OCI-LY7 (cell line): ENCODE data around the gene LAMTOR2. TPM values are rescaled to one million over a fixed set of nuclear protein-coding genes. Genes with fewer than 3 reads are reported as not detected.

ENCODE experiments used
- BruUV-seq: library from RNA; stranded (reverse); fragments of 400-500 nt; replicated peaks from 2 replicates; lab custom pipeline; 2021; lab: Mats Ljungman, UMichigan
- CTCF ChIA-PET: fragments of 300-600 bp; sonication (Branson Sonifier 250); formaldehyde crosslinking; loops from one replicate; lab custom pipeline; 2022; ENCODE audit warnings: antibody characterized with exemption; ENCODE audit not compliant: unreplicated experiment; lab: Charles Lee
- POLR2A ChIA-PET: fragments of 300-600 bp; sonication (Branson Sonifier 250); formaldehyde crosslinking; loops from one replicate; lab custom pipeline; 2022; ENCODE audit warnings: antibody characterized with exemption; lab: Charles Lee
- DNase-seq: peaks from one replicate; pipeline ENCODE4 v3.0.0-alpha.2; 2015; ENCODE audit warnings: low spot score
- H2AFZ ChIP-seq: fragments of 200-600 bp; sonication (generic), shearing (Covaris generic); 2 replicates; pipeline ENCODE4 v1.6.1; 2014; ENCODE audit warnings: mild to moderate bottlenecking, antibody characterized with exemption, low read length, moderate library complexity
- H3K27ac ChIP-seq: fragments of 200-600 bp; sonication (generic); 2 replicates; pipeline ENCODE4 v1.5.1; 2014; ENCODE audit warnings: mixed run types, low read depth, mild to moderate bottlenecking, moderate library complexity, low read length, inconsistent platforms; ENCODE audit not compliant: poor library complexity, severe bottlenecking
- H3K36me3 ChIP-seq: fragments of 200-600 bp; sonication (generic); 2 replicates; pipeline ENCODE4 v1.6.1; 2014; ENCODE audit warnings: mild to moderate bottlenecking, antibody characterized with exemption, low read length, moderate library complexity, mixed read lengths; ENCODE audit not compliant: insufficient read depth
- H3K4me1 ChIP-seq: fragments of 200-600 bp; sonication (generic); 2 replicates; pipeline ENCODE4 v1.5.1; 2014; ENCODE audit warnings: mild to moderate bottlenecking, low read length; ENCODE audit not compliant: insufficient read depth, poor library complexity, severe bottlenecking
- H3K4me2 ChIP-seq: fragments of 200-600 bp; sonication (generic); 2 replicates; pipeline ENCODE4 v1.6.1; 2014; ENCODE audit warnings: mild to moderate bottlenecking, low read length
- H3K4me3 ChIP-seq: fragments of 200-600 bp; sonication (generic); 2 replicates; pipeline ENCODE4 v1.5.1; 2014; ENCODE audit warnings: mild to moderate bottlenecking, low read depth, low read length; ENCODE audit not compliant: poor library complexity, severe bottlenecking
- H3K79me2 ChIP-seq: fragments of 200-600 bp; sonication (generic); 2 replicates; pipeline ENCODE4 v1.6.1; 2016; ENCODE audit warnings: low read depth, mild to moderate bottlenecking, low read length, moderate library complexity, mixed read lengths; ENCODE audit not compliant: insufficient read depth
- H3K9me2 ChIP-seq: fragments of 200-600 bp; sonication (generic); 2 replicates; pipeline ENCODE4 v1.6.1; 2016; ENCODE audit warnings: mild to moderate bottlenecking, low read length, mixed read lengths; ENCODE audit not compliant: insufficient read depth
- H3K9me3 ChIP-seq: fragments of 200-600 bp; sonication (generic); 2 replicates; pipeline ENCODE4 v1.6.1; 2014; ENCODE audit warnings: mild to moderate bottlenecking, mixed run types, low read length, mixed read lengths
- H4K20me1 ChIP-seq: fragments of 200-600 bp; sonication (generic); 2 replicates; pipeline ENCODE4 v1.6.1; 2014; ENCODE audit warnings: mild to moderate bottlenecking, antibody characterized with exemption, low read length, moderate library complexity, mixed read lengths; ENCODE audit not compliant: insufficient read depth
- EZH2phosphoT487 ChIP-seq: fragments of 200-600 bp; sonication (generic); IDR thresholded peaks from 2 replicates; pipeline ENCODE4 v1.6.1; 2018; ENCODE audit warnings: low read depth, borderline replicate concordance, mild to moderate bottlenecking, mixed run types, antibody characterized with exemption, low read length, moderate library complexity, mixed read lengths
- intact Hi-C: fragments of 100-400 bp; cut with micrococcal nuclease; formaldehyde crosslinking; loops from one replicate; pipeline ENCODE4 v1.10.0; 2022; ENCODE audit not compliant: unreplicated experiment
- total RNA-seq, 2 experiments: library from RNA; depleted of rRNA in 1 of 2; stranded (reverse); fragments of >200 nt in 1 of 2; shearing (Covaris generic) in 1 of 2; gene quantifications; 2 replicates each; pipeline ENCODE4 v1.2.3, GENCODE V29; 2014 to 2022
- TF ChIP-seq, protein P1 (sequence below): fragments of 200-600 bp; sonication (generic); conservative IDR thresholded peaks from 2 replicates; pipeline ENCODE4 v1.5.1; 2014; ENCODE audit warnings: mild to moderate bottlenecking, antibody characterized with exemption, low read length, moderate library complexity, mixed read lengths

The LAMTOR2 gene
- total RNA-seq, 2 experiments from 2014 or later = 55.2 to 71.3 TPM

DNA sequence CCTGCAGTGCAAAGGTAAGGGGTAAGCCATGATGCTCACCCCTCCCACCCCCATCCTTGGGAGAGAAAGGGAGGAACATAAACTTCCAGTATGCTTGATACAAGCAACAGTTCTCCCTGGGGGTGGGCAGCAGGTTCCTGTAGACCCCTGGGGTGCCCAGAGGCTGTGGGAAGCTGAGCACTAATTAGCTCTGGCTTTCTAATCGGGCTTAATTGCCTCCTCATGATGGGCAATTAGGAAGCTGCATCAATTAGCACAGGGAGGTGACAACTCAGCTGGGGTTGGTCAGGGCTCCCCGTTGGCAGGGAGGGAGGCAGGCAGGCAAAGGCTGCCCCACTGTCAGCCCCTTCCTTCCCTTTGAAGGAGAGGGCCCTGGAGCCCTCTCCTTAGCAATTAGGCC lies 44.2 kb downstream of the LAMTOR2 start:
- H3K4me3 ChIP-seq = no peak overlapping the region
- ChIA-PET POLR2A (interaction anchor here (0.6 to 1.4 kb wide), 6 partner anchors 22 to 236 kb away, joined by 3 to 4 read pairs (median 4); no protein-coding TSS in a partner anchor), CTCF (interaction anchor here (2.5 kb wide), 1 partner anchor 29 kb away, joined by 8 read pairs; no protein-coding TSS in a partner anchor)
- no peaks in the 10 kb centered on the region for H3K9me3 ChIP-seq
- intact Hi-C loops = no loop called here
- TF ChIP-seq EZH2phosphoT487 = no peak
- TF ChIP-seq, protein P1, sequence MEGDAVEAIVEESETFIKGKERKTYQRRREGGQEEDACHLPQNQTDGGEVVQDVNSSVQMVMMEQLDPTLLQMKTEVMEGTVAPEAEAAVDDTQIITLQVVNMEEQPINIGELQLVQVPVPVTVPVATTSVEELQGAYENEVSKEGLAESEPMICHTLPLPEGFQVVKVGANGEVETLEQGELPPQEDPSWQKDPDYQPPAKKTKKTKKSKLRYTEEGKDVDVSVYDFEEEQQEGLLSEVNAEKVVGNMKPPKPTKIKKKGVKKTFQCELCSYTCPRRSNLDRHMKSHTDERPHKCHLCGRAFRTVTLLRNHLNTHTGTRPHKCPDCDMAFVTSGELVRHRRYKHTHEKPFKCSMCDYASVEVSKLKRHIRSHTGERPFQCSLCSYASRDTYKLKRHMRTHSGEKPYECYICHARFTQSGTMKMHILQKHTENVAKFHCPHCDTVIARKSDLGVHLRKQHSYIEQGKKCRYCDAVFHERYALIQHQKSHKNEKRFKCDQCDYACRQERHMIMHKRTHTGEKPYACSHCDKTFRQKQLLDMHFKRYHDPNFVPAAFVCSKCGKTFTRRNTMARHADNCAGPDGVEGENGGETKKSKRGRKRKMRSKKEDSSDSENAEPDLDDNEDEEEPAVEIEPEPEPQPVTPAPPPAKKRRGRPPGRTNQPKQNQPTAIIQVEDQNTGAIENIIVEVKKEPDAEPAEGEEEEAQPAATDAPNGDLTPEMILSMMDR = no peak
- no peaks in the 10 kb centered on the region for H4K20me1 ChIP-seq
- no peak overlapping the region for H2AFZ ChIP-seq
- H3K4me1 ChIP-seq = peaks cover 18% of the 10 kb centered on the region
- no peaks in the 10 kb centered on the region for H3K36me3 ChIP-seq
- no peak overlapping the region for H3K4me2 ChIP-seq
- DNase-seq = no peak
- no TSS peak for BruUV-seq
- H3K9me2 ChIP-seq = no peaks in the 10 kb centered on the region
- H3K79me2 ChIP-seq = no peaks in the 10 kb centered on the region
- no peak overlapping the region for H3K27ac ChIP-seq

DNA sequence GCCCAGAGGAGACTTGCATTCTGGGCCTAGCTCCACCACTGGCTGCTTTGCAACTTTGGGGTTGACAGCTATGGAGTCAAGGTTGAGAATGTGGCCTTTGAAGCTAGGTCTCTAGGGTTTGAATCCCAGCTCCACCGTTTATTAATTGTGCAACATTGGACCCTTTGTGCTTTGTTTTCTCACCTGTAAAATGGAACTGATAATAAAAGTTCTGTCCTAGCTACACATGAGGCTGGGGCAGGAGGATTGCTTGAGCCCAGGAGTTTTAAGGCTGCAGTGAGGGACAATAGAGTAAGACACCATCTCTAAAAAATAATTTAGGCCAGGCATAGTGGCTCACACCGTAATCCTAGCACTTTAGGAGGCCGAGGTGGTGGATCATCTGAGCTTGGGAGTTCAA lies 44.7 kb downstream of the LAMTOR2 start:
- POLR2A ChIA-PET = interaction anchor here (0.6 to 1.4 kb wide), 5 partner anchors 22 to 236 kb away, joined by 3 to 4 read pairs (median 3); no protein-coding TSS in a partner anchor
- Histone ChIP-seq H3K9me2 (no peaks in the 10 kb centered on the region), H3K36me3 (no peaks in the 10 kb centered on the region), H2AFZ (no peak overlapping the region), H3K4me2 (no peak overlapping the region), H3K9me3 (no peaks in the 10 kb centered on the region), H3K4me3 (no peak overlapping the region), H4K20me1 (no peaks in the 10 kb centered on the region), H3K4me1 (peaks cover 18% of the 10 kb centered on the region), H3K27ac (no peak overlapping the region), H3K79me2 (no peaks in the 10 kb centered on the region)
- intact Hi-C loops = no loop called here
- TF ChIP-seq, protein P1 = no peak
- no peak for TF ChIP-seq EZH2phosphoT487
- DNase-seq = no peak
- BruUV-seq = no TSS peak
- CTCF ChIA-PET = interaction anchor here (2.5 kb wide), 1 partner anchor 29 kb away, joined by 8 read pairs; no protein-coding TSS in a partner anchor

DNA sequence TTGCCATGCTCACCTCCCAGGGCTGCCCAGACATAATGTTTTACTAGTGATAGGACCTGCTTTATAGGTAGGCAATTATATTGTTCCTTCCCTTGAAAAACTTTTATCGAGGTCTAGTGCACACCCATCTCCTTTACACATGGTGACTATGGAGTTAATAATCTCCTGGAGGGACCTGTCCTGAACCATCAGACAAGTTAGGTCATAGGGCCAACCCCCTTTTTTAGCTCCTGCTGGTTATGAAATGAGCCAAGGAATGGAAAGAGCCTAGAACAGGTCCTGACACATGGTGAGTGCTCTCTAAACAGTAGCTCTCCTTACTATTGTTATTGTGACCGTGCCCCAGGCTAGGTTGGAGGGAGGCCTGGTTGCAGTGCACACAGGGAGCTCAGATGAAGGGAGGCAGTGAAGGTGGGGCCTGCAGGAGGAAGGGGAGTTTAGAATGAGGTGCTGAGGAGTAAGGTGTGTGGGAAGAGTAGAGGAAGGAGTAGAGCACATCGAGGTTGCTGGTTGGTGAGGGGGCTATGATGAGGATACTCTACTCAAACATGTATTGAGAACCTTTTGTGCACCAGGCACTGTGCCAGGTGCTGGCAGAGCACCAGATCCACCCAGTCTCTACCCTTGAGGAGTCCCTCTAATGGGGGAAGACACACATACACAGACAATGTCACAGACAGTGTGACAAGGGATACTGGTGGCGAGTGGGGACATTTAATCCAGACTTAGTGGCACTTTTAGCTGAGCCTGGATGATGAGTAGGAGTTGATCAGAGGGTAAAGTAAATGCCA lies 45.8 kb downstream of the LAMTOR2 start:
- ChIA-PET POLR2A (no interaction called here), CTCF (interaction anchor here (0.6 to 2.5 kb wide), 2 partner anchors 28 to 77 kb away, joined by 3 to 8 read pairs; no protein-coding TSS in a partner anchor)
- peaks cover 18% of the 10 kb centered on the region for H3K4me1 ChIP-seq
- no peaks in the 10 kb centered on the region for H3K9me2 ChIP-seq
- H3K79me2 ChIP-seq = no peaks in the 10 kb centered on the region
- H3K27ac ChIP-seq = no peak overlapping the region
- no TSS peak for BruUV-seq
- TF ChIP-seq EZH2phosphoT487 = no peak
- TF ChIP-seq, protein P1 = no peak
- no peak for DNase-seq
- intact Hi-C loops = no loop called here
- H2AFZ ChIP-seq = no peak overlapping the region
- H3K4me2 ChIP-seq = no peak overlapping the region
- no peak overlapping the region for H3K4me3 ChIP-seq
- no peaks in the 10 kb centered on the region for H3K9me3 ChIP-seq
- H3K36me3 ChIP-seq = no peaks in the 10 kb centered on the region
- H4K20me1 ChIP-seq = no peaks in the 10 kb centered on the region
